Esophagus squamous epithelium (tissue), 4 donors: ENCODE data around the gene ZNF320.
"Not testable (repeated sequence)": the region's sequence is repeated elsewhere in the genome, so short reads cannot be mapped to it uniquely, and the experiment has no call there.

ENCODE experiments used
- CTCF ChIP-seq, 6 experiments: fragments of 450-650 bp in 4 of 6; fragments of 200-600 bp in 2 of 6; sonication (generic) in 2 of 6; IDR thresholded peaks; one replicate each; pipeline ENCODE4 v1.5.1; 2016 to 2019; ENCODE audit warnings: antibody characterized with exemption in 6 of 6, mild to moderate bottlenecking in 4 of 6, moderate library complexity in 4 of 6
- POLR2A ChIP-seq, 4 donors: fragments of 450-650 bp; IDR thresholded peaks; one replicate each; pipeline ENCODE4 v1.6.1; 2017; ENCODE audit warnings: antibody characterized with exemption in 4 of 4, mild to moderate bottlenecking in 4 of 4, moderate library complexity in 3 of 4

DNA sequence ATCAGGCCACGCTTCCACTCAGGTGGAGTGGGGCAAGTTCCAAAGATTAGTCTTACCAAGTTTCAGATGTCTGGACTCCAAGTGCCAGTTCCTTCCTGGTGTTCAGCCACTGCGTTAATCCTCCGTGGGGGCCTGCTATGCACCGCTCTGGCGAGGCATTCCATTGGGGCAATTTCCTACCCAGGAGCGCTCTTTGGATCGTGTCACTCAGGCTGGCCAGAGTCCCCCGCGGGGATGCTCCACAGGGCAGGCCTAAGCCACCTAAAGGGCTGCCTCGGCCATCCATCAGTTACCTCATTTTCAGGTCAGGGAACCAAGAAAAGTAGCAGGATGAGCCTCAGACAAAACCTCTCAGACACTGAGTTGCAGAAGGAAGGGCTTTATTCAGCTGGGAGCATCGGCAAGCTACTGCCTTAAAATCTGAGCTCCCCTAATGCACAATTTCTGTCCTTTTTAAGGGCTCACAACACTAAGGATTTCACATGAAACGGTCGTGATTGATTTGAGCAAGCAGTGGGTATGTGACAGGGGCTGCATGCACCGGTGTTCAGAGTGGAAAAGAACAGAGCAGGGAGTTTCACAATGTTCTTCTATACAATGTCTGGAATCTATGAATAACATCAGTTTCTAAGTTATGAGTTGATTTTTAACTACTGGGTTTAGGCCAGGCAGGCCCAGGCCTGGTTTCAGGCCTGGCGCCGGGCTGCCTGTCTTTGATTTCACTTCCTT lies 6.8 kb upstream of the ZNF320 start:
- not testable (repeated sequence) for TF ChIP-seq POLR2A, CTCF (IDR thresholded peaks at IDR 0.05)
